ENCODE results near the gene IZUMO4. TPM values are rescaled to one million over a fixed set of nuclear protein-coding genes. Genes with fewer than 3 reads are reported as not detected.

IZUMO4 gene
- total and polyA plus RNA-seq, 2 donors (not counting 1 experiment from before 2014, with no cell fraction given) = 34.8 to 93.9 TPM

DNA sequence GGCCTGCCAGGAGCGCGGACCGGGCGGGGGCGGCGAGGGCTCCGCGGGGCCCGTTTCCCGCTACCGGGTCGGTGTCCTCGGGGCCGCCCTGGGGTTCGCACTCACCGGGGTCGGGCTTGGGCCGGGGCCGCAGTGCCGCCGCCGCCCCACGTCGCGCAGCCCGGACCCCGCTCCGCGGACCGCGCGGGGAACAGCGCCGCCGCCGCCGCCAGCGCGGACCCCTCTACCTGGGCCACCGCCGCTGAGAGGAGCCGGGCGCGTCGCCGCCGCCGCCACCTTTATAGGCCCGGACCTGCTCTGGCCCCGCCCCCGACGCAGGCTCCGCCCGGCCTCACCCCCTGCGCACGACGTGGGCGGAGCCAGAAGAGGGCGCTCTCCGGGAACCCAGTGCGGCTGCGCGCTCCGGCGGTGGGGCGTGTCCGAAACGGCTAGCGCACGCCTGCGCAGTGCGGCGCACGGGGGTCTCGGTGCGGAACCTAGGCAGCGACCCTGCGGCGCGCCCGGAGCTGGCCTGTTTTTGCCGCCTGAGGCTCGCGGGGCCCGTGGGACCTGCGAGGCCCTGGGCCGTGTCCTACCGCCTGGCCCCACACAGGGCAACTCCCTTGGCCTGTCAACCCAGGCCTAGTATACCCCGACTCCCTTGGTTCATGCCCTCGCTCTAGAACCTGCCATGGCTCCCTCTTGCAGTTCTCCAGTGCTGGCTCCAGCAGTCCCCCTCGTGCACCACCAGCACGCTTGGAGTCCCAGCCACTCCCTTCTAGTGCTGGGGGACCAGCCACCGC is 45.5 kb upstream of the IZUMO4 start, which contains the start of gene MKNK2:
MKNK2 (minus strand) TSS at position 254 of the 782 bp plus-strand sequence. CDS start 393 bp downstream, outside the sequence.
- CTCF ChIA-PET = interaction anchor here (0.8 to 2.9 kb wide), 14 partner anchors 9 to 207 kb away, joined by 3 to 51 read pairs (median 4); partner anchors contain the start of gene MOB3A
- ATAC-seq (ENCODE audit: low read depth) (peak; percentile 65), DNase-seq (peak; percentile 97)
- no peak for TF ChIP-seq EZH2 (IDR thresholded peaks at IDR 0.05; ENCODE audit: borderline replicate concordance, insufficient read depth, low read depth, low read length, poor library complexity, severe bottlenecking)
- TF ChIP-seq, protein P1, sequence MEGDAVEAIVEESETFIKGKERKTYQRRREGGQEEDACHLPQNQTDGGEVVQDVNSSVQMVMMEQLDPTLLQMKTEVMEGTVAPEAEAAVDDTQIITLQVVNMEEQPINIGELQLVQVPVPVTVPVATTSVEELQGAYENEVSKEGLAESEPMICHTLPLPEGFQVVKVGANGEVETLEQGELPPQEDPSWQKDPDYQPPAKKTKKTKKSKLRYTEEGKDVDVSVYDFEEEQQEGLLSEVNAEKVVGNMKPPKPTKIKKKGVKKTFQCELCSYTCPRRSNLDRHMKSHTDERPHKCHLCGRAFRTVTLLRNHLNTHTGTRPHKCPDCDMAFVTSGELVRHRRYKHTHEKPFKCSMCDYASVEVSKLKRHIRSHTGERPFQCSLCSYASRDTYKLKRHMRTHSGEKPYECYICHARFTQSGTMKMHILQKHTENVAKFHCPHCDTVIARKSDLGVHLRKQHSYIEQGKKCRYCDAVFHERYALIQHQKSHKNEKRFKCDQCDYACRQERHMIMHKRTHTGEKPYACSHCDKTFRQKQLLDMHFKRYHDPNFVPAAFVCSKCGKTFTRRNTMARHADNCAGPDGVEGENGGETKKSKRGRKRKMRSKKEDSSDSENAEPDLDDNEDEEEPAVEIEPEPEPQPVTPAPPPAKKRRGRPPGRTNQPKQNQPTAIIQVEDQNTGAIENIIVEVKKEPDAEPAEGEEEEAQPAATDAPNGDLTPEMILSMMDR (IDR thresholded peaks at IDR 0.05) = peak; percentile 45
- Mint-ChIP-seq H3K27ac (peak within 1 kb of the TSS; percentile 98), H3K9me3 (ENCODE audit: insufficient read depth) (no peaks in the 10 kb centered on the region), H3K4me1 (peaks cover 67% of the 10 kb centered on the region), H3K4me3 (peak within 1 kb of the TSS; percentile 99), H3K27me3 (no peaks in the 10 kb centered on the region)
- intact Hi-C loops (cut with micrococcal nuclease) = loop anchor here (1.0 to 2.0 kb wide), 7 partner anchors 9 to 100 kb away; partner anchors contain the start of genes AP3D1, IZUMO4 and MOB3A
- POLR2A ChIA-PET = interaction anchor here (0.5 to 8.2 kb wide), 17 partner anchors 10 to 784 kb away, joined by 3 to 123 read pairs (median 5); partner anchors contain the start of genes IZUMO4 and MOB3A
- Histone ChIP-seq H3K36me3 (replicated peaks in 1 of 2; ENCODE audit: control extremely low read depth in 1 of 2, control insufficient read depth in 1 of 2, extremely low read depth in 1 of 2, insufficient read depth in 2 of 2, low read length in 1 of 2) (peaks cover 0 to 34% of the 10 kb centered on the region in 2 experiments), H3K4me3 (ENCODE audit: control extremely low read depth in 1 of 5, extremely low read depth in 1 of 5, insufficient read depth in 1 of 5, low read depth in 2 of 5, low read length in 4 of 5) (peak within 1 kb of the TSS; percentile 62 to 98 (median 94)), H3K9ac (ENCODE audit: low read length) (peak within 1 kb of the TSS; percentile 78), H2AFZ (ENCODE audit: insufficient read depth, low read depth, low read length, poor library complexity, severe bottlenecking) (peak within 1 kb of the TSS; percentile 29), H3K9me3 (ENCODE audit: control extremely low read depth in 1 of 3, control insufficient read depth in 2 of 3, insufficient read depth in 1 of 3, low read length in 2 of 3) (peaks cover 0 to 3% (median 0%) of the 10 kb centered on the region in 3 donors), H3K79me2 (ENCODE audit: control insufficient read depth, insufficient read depth, low read length) (peaks cover 50% of the 10 kb centered on the region), H3K4me2 (replicated peaks; ENCODE audit: low read depth, low read length, poor library complexity, severe bottlenecking) (peak within 1 kb of the TSS; percentile 92), H3K27ac (ENCODE audit: low read length in 2 of 2) (peak within 1 kb of the TSS; percentile 99), H4K20me1 (ENCODE audit: control insufficient read depth, insufficient read depth, low read length, poor library complexity, severe bottlenecking) (peaks cover 46% of the 10 kb centered on the region), H3K27me3 (replicated peaks in 1 of 4; ENCODE audit: control extremely low read depth in 1 of 4, control insufficient read depth in 3 of 4, insufficient read depth in 4 of 4, low read length in 3 of 4) (no peaks in the 10 kb centered on the region), H3K4me1 (ENCODE audit: control insufficient read depth in 2 of 2, insufficient read depth in 2 of 2, low read length in 2 of 2) (peaks cover 79 to 85% of the 10 kb centered on the region in 2 donors)
- WGBS (ENCODE audit: insufficient coverage) = 2% methylated on average over 93 of the region's 93 CpGs

Data from B cell (primary cell).